HG03521 (cell line): ENCODE data around the gene KEAP1.
"Not testable (repeated sequence)": the region's sequence is repeated elsewhere in the genome, so short reads cannot be mapped to it uniquely, and the experiment has no call there.

Source experiments
- ATAC-seq: cut with Tn5 transposase; IDR thresholded peaks from one replicate; pipeline ENCODE4 v1.9.1; 2021; ENCODE audit warnings: mild to moderate bottlenecking, moderate library complexity; ENCODE audit not compliant: unreplicated experiment

KEAP1 gene

DNA sequence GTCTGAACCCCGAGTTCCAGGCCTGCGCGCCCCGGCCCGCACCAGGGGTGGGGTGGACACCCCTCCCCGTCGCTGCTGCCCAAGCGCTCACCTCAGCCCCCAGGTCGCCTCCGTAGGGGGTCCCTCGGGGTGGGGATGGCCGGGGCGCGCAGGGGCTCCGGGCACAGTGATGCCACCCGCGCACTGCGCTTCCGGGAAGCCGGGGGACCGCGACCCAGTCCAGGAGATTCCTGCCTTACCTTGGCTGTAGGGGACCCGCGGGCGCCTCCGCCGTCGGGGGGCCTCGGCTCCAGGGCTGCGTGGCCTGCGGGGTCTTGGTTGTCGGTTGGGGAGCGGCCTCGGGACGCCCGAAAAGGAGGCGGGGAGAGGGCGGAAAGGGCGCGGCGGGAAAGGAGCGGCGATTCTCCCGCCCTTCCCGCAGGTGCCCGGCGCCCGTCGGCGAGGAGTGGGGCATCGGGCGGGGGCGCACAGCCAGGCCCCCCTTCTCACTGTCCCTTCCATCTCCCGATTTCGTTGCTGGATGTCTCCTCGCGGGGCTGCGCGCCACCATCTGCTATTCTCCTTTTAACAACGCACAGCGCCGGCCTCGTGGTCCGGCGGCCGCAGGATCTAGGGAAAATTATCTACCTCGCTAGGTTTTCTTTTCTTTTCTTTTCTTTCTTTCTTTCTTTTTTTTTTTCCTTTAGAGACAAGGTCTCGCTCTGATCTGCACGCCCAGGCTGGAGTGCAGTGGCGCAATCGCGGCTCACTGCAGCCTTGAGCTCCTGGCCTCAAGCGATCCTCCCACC is at the start of gene KEAP1:
Gene KEAP1 (minus strand): TSS at position 355 of the 788 bp plus-strand sequence. CDS start 3,323 bp downstream, outside the sequence.
- peak; percentile 27 for ATAC-seq

DNA sequence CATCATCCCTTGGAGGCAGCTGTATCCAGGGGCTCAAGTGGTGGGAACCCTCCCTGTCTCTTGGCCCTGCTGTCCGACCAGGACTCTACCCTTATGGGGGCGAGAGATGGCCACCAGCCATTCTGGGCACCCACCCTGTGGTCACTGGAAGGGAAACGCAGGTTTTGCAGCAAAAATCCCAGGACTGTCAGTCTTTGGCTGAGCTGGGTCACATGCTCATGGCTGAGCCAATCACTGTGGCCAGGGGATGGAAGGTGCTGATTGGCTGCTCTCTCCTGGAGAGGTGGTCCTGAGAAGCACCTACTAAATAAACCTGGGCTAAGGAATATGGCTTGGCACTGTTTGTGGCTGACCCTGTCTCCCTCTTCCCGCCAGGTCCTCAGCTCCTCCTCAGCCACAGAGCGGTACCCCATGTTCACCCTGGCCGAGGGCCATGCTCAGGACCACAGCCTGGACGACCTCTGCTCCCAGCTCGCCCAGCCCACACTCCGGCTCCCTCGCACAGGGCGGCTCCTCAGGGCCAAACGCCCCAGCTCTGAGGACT is 49.4 kb upstream of the KEAP1 start:
- ATAC-seq, result no peak

DNA sequence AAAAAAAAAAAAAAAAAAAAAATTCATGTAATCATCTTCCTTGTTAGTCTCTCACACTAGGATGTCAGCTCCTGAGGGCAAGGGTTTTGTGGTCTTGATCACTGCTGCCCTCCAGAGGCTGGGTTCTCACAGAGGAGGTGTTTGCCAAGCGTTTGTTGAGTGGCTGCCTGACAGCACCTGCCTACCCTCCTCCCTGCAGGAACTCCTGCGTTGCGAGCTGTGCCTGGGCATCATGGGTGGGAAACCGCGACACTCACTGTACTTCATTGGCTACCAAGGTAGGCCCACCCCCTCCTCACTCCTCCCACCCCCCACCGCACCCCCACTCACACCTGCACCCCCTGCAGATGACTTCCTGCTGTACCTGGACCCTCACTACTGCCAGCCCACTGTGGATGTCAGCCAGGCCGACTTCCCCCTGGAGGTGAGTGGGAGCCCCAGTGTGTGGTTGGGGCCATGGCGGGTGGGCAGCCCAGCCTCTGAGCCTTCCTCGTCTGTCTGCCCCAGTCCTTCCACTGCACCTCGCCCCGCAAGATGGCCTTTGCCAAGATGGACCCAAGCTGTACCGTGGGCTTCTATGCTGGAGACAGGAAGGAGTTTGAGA is 48.6 kb upstream of the KEAP1 start:
- no peak for ATAC-seq

DNA sequence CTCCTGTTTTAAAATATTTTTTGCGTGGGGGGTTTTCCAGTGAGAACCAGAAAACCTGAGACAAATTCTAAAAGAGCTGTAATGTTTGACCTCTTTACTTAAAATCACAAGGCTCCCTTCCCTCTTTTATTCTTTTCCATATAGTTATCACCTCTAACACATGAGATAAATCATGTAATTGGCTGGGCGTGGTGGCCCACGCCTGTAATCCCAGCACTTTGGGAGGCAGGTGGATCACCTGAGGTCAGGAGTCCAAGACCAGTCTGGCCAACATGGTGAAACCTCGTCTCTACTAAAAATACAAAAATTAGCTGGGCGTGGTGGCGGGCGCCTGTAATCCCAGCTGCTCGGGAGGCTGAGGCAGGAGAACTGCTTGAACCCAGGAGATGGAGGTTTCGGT is 47.9 kb upstream of the KEAP1 start:
- not testable (repeated sequence) for ATAC-seq

DNA sequence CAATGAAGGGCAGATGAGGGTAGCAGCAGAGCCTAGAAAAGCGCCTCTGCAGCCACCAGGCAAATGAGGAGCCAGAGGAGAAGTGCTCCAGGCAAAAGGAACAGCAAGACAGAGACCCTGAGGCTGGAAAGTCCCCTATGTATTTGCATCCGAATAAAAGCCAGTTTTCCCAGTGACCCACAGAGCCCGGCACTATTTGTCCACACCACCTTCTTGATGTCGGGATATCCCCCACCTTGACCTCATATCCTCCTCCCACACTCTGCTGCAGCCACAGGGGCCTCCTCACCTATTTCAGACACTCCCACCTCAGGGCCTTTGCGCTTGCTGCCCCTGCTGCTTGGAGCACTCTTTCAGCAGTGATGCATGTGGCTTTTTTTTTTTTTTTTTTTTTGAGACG is 47.2 kb upstream of the KEAP1 start:
- ATAC-seq, result no peak

DNA sequence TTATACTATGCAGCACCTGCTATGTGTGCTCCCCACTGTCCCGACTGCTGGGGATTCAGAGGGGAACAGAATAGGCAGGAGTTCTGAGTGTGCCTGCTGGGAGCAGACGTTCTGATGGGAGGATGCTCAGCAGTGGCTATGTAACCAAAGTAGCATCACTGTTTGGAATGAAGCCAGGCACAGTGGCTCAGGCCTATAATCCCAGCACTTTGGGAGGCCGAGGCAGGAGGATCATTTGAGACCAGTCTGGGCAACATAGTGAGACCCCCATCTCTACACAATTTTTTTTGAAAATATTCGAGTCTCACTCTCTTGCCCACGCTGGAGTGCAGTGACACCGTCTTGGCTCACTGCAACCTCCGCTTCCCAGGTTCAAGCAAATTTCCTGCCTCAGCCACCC is 46.6 kb upstream of the KEAP1 start:
- ATAC-seq, result no peak

DNA sequence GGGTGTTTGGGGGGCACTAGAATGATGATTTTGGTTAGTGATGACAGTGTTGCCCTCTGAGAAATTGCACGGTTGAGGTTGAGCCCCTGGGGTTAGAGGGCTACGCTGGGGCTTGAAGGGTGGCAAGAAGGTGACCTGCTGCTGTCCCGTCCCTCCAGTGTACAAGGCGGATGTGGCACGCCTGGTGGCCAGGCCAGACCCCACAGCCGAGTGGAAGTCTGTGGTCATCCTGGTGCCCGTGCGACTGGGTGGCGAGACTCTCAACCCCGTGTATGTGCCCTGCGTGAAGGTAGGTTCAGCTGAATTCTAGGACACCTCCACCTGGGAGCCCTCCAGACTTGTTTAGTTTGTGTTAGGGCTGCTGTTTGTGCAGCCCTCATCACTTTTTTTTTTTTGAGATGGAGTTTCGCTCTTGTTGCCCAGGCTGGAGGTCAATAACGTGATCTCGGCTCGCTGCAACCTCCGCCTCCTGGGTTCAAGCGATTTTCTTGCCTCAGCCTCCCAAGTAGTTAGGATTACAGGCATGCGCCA is 45.7 kb upstream of the KEAP1 start:
- no peak for ATAC-seq

DNA sequence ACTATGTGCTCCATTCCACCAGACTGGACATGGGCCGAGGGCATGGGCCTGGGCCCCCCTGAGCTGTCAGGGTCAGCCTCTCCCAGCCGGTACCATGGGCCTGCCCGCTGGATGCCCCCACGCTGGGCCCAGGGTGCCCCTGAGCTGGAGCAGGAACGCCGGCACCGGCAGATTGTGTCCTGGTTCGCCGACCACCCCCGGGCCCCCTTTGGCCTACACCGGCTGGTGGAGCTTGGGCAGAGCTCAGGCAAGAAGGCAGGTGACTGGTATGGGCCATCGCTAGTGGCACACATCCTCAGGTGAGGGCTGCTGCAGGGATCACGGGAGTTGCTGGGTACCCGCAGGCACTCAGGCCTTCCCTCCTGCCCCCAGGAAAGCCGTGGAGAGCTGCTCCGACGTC is 43.7 kb upstream of the KEAP1 start:
- ATAC-seq, result no peak

DNA sequence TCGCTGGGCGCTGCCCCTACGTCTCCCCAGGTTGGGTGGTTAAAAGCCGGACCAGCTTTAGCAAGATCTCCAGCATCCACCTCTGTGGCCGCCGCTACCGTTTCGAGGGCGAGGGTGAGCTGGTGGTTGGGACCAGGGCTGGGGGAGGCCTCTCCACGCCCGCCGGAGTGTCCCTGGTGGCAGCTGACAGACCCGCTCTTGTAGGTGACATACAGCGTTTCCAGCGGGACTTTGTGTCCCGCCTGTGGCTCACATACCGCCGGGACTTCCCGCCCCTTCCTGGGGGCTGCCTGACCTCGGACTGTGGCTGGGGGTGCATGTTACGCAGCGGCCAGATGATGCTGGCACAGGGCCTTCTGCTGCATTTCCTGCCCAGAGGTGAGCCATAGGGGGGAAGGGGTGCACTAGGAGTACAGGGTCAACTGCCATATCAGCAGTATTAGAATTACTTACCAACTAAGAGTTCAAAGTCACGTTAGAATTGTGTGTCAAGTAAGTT is 41.6 kb upstream of the KEAP1 start:
- ATAC-seq, result no peak

DNA sequence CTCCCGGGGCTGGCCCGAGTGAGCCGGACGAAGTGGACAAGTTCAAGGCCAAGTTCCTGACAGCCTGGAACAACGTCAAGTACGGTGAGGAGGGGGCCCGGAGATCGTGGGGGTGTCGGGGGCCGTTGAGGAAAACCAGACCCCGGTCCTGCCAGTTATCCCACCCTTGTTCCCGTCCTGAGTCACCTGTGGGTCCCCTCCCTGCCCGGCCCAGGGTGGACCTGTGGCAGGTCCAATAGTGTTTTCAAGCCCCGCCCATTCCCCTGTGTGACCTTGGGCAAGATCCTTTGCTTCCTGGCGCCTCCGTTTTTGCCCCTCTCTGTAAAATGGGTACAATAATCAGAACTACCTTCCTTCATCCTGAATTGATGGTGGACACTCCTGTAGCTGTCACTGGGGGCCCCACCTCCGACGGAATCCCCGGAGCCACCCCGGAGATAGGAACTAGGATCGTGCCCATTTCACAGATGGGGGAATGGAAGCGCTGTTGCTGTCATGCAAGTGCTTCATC is 41.1 kb upstream of the KEAP1 start:
- ATAC-seq, result no peak

DNA sequence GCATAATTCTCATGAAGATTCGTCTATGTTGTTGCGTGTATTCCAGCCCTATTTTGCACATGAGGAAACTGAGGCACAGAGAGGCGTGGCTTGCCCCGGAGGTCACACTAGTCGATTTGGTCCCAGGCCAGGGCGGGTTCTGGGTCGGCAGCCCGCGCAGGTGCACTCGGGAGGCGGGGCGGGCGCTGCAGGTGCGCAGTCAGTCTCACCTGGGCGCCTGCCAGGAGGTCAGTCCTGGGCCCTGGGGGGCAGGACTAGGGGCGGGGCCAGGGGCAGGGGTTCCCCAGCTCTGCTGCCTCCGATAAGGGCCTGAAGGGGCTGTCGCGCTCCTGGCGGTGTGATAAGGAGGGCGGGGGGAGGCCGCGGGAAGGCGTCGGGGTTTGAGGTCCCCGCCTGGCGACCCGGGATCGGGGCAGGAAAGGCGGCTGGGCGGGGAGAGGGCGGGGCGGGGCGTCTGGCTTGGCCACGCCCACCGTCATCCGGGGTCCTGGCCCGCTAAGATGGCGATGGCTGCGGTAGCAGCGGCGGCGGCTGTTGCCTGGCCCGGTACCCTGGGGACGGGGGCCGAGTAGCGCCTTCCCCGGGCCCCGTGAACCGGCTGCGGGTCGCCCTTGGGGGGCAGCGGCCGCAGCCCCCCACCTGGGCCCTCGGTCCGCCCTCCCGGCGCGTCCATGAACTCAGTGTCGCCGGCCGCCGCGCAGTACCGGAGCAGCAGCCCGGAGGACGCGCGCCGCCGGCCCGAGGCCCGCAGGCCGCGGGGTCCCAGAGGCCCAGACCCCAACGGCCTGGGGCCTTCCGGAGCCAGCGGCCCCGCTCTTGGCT is 40.5 kb upstream of the KEAP1 start, which contains the start of gene ATG4D:
Gene ATG4D (plus strand): TSS at position 485 of the 822 bp plus-strand sequence. CDS start 187 bp downstream, at position 672.
- peak; percentile 64 for ATAC-seq

DNA sequence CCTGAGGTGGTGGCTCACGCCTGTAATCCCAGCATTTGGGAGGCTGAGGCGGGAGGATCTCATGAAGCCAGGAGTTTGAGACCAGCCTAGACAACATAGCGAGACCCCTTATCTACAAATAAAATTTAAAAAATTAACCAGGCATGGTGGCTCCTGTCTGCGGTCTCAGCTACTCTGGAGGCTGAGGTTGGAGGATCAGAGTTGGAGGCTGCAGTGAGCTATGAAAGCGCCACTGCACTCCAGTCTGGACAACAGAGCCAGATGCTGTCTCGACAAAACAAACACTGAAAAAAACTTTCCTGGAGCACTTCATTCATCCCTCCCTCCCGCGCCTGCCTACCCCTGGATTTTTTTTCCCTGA is 39.9 kb upstream of the KEAP1 start:
- no peak for ATAC-seq

DNA sequence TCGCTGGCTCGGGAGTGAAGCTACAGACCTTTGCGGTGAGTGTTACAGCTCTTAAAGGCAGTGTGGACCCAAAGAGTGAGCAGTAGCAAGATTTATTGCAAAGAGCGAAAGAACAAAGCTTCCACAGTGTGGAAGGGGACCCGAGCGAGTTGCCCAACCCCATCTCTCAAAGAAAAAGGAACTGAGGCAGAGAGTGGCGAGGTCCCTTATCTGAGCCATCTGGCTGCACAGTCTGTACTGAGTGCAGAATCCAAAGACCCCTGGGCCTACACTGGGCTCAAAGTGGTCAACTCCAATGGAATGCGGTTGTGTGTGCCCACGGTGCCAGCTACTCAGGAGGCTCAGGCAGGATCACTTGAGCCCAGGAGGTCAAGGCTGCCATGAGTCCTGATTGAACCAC is 35.9 kb upstream of the KEAP1 start:
- not testable (repeated sequence) for ATAC-seq

DNA sequence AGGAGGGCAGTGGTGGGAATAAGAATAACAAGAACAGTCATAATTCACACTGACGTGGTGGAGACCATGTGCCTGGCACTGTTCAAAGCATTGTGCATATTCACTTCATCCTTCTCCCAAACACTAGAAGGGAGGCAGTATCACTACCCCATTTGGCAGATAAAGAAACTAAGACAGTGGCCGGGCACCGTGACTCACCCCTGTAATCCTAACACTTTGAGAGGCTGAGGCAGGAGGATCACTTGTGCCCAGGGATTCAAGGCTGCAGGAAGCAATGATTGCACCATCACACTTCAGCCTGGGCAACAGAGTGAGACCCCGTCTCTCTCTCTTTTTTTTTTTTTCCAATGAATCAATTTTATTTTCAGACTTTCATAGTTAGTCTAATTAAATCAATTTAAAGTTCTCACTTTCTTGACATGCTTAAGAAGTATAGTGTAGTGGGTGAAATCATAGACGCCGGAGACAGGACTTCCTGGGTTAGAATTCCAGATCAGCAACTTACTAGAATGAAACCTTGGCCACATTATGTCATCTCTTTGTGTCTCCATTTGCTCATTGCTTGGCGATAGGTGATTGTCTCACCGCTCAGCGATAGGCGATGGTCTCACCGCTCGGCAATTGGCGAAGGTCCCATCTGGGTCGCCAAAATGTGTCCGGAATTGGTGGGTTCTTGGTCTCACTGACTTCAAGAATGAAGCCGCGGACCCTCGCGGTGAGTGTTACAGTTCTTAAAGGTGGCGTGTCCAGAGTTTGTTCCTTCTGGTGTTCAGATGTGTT is 35.2 kb upstream of the KEAP1 start:
- ATAC-seq, result no peak

DNA sequence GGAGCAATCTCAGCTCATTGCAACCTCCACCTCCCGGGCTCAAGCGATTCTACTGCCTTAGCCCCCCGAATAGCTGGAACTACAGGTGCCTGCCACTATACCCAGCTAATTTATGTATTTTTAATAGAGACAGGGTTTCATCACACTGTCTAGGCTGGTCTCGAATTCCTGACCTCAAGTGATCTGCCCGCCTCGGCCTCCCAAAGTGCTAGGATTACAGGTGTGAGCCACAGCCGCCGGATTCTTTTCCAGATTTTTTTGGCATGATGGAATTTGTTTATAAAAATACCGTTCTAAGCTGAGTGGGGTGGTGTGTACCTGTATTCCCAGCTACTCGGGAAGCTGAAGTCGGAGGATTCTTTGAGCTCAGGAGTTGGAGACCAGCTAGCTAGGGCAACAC is 34.5 kb upstream of the KEAP1 start:
- no peak for ATAC-seq

DNA sequence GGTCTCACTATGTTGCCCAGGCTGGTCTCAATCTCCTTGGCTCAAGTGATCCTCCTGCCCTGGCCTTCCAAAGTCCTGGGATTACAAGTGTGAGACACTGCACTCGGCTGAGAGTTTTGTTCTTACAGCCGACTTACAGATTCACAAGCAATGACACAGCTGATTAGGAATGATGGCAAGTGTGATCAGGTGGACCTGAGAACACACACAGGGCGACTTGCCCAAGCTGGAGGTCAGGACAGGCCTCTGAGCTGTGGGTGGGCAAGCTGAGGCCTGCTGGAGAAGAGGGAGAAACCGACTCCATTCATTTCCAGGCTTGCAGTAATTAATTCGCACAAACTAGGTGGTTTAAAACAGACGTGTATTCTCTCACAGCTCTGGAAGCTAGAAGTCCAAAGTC is 32.5 kb upstream of the KEAP1 start:
- ATAC-seq, result no peak

DNA sequence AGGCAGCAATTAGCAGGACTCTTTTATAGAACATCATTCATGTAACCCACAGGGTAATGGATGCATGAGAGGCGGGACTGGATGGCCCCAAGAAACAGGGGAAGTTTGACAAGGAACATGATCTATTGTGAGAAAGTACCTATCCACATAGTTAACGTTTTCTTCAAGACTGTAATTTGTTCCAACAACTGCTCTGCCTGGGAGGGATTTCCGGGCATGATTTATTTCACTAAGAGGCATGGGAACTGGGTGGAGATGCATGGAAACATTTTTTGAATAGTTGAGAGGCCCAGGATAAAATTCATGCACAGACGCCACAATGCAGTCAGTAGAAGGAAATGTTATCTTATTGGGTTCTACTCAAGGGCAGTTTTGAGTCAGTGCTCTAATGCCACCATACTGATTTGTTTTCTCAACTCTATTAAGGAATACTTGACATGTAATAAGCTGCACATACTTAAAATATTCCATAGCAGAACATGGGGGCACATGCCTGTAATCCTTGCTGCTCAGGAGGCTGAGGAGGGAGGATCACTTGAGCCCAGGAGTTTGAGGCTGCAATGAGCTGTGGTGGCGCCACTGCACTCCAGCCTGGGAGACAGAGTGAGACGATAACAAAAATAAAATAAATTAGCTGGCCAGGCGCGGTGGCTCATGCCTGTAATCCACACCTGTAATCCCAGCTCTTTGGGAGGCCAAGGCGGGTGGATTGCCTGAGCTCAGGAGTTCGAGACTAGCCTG is 30.7 kb upstream of the KEAP1 start:
- no peak for ATAC-seq

DNA sequence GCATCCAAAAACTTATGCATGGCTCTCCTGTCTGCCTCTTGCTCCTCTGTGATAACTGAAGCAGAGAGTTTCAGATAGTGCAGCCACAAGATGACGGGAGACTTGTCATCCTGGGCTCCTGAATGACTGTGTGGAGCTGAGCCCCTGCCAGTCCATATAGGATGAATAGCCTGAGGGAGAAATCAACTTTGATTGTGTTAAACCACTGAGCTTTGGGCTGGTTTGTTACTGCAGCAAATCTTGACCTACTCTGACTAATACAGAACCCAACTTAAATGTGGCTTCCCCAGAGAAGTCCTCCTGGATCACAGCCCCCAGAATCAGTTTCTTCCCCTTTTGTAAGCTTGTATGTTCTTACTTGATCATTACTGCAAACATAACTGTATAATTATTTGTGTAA is 29.3 kb upstream of the KEAP1 start:
- no peak for ATAC-seq

DNA sequence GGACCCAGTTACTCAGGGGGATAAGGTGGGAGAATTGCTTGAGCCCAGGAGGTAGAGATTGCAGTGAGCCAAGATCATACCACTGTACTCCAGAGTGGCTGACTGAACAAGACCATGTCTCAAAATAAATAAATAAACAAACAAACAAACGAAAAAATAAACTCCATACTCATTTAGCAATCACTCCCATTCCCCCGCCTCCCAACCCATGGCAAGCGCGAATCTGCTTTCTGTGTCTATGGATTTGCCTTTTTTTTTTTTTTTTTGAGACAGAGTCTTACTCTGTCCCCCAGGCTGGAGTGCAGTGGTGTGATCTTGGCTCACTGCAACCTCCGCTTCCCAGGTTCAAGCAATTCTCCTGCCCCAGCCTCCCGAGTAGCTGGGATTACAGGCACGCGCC is 23.7 kb upstream of the KEAP1 start:
- not testable (repeated sequence) for ATAC-seq
